Psoas muscle (tissue), 8 donors: Measurements from ENCODE around the gene UROC1. TPM values are rescaled to one million over a fixed set of nuclear protein-coding genes. Genes with fewer than 3 reads are reported as not detected.
A peak's percentile ranks its signal among the peaks of the same experiment; 100 is the strongest.

ENCODE experiments used
- ATAC-seq, 4 donors: fragments of 200-7000 bp; cut with Tn5 transposase; one replicate each; pipeline ENCODE4 v1.9.1; 2020; ENCODE audit warnings: moderate library complexity in 3 of 4, mild to moderate bottlenecking in 2 of 4
- DNase-seq, 2 donors: peaks; one replicate each; pipeline ENCODE4 v3.0.0-alpha.2; 2020
- H3K27ac ChIP-seq: fragments of 200-600 bp; one replicate; pipeline ENCODE4 v1.8.0; 2022
- H3K27me3 ChIP-seq, 3 donors: fragments of 200-600 bp in 1 of 3; one replicate each; pipeline versions ENCODE4 v1.6.1 to v1.8.0; 2013 to 2022; ENCODE audit warnings: low read length in 2 of 3, mild to moderate bottlenecking in 2 of 3, moderate library complexity in 1 of 3; ENCODE audit not compliant: insufficient read depth in 3 of 3
- H3K36me3 ChIP-seq, 2 donors: fragments of 200-600 bp in 1 of 2; one replicate each; pipeline versions ENCODE4 v1.6.1 to v1.8.0; 2013 to 2022; ENCODE audit warnings: low read depth in 1 of 2, mild to moderate bottlenecking in 1 of 2, moderate library complexity in 1 of 2; ENCODE audit not compliant: insufficient read depth in 1 of 2
- H3K4me1 ChIP-seq: fragments of 200-600 bp; one replicate; pipeline ENCODE4 v1.8.0; 2022
- H3K4me3 ChIP-seq: fragments of 200-600 bp; one replicate; pipeline ENCODE4 v1.8.0; 2022; ENCODE audit warnings: mild to moderate bottlenecking
- H3K9me3 ChIP-seq: fragments of 200-600 bp; one replicate; pipeline ENCODE4 v1.8.0; 2022
- WGBS, 3 donors: extraction: QIAGEN DNeasy Blood & Tissue Kit; methylation state at CpG; one replicate each; pipeline versions ENCODE4 v1.1.6 to v1.1.7; 2013; 5-methylcytosine and 5-hydroxymethylcytosine counted together
- intact Hi-C, 2 donors: fragments of 100-400 bp; cut with DNase I; formaldehyde crosslinking; loops; one replicate each; pipeline versions ENCODE4 v1.11.0 to v1.14.2; 2022
- polyA plus RNA-seq, 3 donors: library from polyadenylated mRNA; stranded (reverse); fragments of 200-250 nt; gene quantifications; one replicate each; pipeline ENCODE4 v1.2.3, GENCODE V29; 2013
- total RNA-seq, 4 donors: library from RNA; stranded (reverse); fragmentation: NEBNext Ultra II Directional in 2 of 4; extraction: Animal tissue kit (Norgen Biotek cat#: 25700) in 2 of 4; gene quantifications; one replicate each; pipeline versions ENCODE4 v1.2.1 to v1.2.4, GENCODE V29; 2021 to 2023
- TF ChIP-seq, protein P1 (sequence below): fragments of 200-600 bp; IDR thresholded peaks from one replicate; pipeline ENCODE4 v1.8.0; 2022; ENCODE audit warnings: antibody characterized with exemption
- donor health status: healthy with polysubstance abuse.
- donor health status: DM: no; HTN: no; CAD: no; lungs with moderate emphysema.
- donor health status: Bipolar disorder and iron deficiency.
- donor health status: healthy.
- donor health status: DM: yes; HTN: yes; CAD: no.
- donor health status: DM: no; HTN: no; CAD: no.
- donor health status: DM: no; HTN: no; CAD: no.
- donor health status: DM: yes; HTN: yes; CAD: no.

UROC1 gene
- total and polyA plus RNA-seq, 7 donors = 0.03 to 0.13 (median 0.08) TPM; not detected in 4

DNA sequence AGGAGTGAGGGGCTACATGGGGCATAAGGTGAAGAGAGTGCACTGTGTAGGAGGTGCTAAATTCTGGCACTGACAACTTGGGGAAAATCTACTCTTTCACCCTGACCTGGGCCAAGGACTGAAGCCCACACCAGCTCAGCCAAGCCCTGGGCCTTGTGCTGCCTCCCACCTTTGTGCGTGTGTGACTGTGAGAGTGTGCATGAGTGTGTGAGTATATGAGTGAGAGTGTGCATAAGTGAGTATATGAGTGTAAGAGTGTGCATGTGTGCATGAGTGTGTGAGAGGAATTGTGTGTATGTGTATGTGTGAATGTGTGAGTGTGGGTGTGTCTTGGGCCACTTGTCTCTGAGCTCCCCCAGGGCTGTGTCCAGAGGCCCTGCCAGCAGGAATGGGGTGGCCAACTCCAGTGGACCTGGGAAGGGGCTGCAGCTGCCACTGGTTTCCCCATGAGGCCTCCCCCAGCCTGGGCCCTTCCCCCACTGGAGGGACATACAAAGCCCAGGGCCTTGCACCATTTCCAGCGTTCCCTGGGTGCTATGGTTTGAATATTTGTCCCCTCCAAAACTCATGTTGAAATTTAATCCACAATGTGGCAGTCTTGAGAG lies 26.0 kb upstream of the UROC1 start:
- H3K9me3 ChIP-seq = no peaks in the 10 kb centered on the region
- TF ChIP-seq, protein P1, sequence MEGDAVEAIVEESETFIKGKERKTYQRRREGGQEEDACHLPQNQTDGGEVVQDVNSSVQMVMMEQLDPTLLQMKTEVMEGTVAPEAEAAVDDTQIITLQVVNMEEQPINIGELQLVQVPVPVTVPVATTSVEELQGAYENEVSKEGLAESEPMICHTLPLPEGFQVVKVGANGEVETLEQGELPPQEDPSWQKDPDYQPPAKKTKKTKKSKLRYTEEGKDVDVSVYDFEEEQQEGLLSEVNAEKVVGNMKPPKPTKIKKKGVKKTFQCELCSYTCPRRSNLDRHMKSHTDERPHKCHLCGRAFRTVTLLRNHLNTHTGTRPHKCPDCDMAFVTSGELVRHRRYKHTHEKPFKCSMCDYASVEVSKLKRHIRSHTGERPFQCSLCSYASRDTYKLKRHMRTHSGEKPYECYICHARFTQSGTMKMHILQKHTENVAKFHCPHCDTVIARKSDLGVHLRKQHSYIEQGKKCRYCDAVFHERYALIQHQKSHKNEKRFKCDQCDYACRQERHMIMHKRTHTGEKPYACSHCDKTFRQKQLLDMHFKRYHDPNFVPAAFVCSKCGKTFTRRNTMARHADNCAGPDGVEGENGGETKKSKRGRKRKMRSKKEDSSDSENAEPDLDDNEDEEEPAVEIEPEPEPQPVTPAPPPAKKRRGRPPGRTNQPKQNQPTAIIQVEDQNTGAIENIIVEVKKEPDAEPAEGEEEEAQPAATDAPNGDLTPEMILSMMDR = no peak
- H3K27me3 ChIP-seq = peaks cover 0 to 28% (median 4%) of the 10 kb centered on the region in 3 donors
- no peaks in the 10 kb centered on the region for H3K36me3 ChIP-seq
- no peak overlapping the region for H3K4me3 ChIP-seq
- H3K4me1 ChIP-seq = peaks cover 6% of the 10 kb centered on the region
- 85 to 95% (median 86%) methylated on average over 2 of the region's 2 CpGs for WGBS, 3 donors
- intact Hi-C loops = no loop called here
- peak in 1 of 2 donors; percentile 29 for DNase-seq
- ATAC-seq = no peak
- no peak overlapping the region for H3K27ac ChIP-seq

DNA sequence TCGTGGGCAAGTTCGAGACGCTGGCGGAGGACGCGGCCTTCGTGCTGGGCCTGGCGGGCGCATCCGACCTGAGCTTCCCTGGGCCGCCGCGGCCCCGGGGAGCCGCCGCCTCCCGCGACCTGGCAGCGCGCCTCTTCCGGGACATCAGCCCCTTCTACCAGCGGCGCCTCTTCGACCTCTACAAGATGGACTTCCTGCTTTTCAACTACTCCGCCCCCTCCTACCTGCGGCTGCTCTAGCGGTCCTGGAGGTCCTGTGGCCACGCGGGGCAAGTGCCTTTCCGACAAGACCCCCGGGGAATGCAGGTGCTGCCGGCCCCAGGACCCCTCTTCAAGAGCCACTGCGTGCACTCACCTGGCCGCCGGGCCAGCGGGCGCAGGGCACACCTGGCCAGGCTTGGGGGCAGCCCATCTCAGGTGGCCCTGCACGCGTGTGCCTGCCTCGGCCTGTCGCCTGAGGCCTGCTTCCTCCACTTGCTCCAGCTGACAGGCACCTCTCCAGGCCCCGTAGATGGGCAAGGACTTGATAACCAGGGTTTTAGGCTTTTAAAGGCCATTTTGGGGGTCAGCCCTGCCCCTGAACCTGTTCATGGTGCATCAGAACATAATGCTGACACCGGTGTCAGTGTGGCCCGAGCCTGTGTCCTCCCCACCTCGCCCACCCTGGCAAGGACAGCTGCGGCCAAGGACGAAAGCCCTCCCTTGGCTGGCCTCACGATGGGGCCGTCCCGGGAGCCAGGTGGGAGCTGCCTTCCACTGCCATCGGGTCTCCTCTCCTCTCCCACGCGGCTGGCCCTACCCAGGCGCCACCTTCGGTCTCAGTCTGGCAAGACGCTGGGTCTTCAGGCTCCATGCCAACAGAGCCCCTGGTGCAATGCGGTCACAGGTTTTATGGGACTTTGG lies 25.0 kb upstream of the UROC1 start:
- no peak overlapping the region for H3K27ac ChIP-seq
- H3K9me3 ChIP-seq = no peaks in the 10 kb centered on the region
- H3K36me3 ChIP-seq = no peaks in the 10 kb centered on the region
- DNase-seq (peak in 1 of 2 donors; percentile 30), ATAC-seq (no peak)
- H3K4me1 ChIP-seq = peaks cover 11% of the 10 kb centered on the region
- intact Hi-C loops = no loop called here
- TF ChIP-seq, protein P1 = no peak
- peak overlapping the region; percentile 31 for H3K4me3 ChIP-seq
- 58 to 73% (median 63%) methylated on average over 49 to 57 of the region's 57 CpGs for WGBS, 3 donors
- peaks cover 0 to 28% (median 4%) of the 10 kb centered on the region in 3 donors for H3K27me3 ChIP-seq

DNA sequence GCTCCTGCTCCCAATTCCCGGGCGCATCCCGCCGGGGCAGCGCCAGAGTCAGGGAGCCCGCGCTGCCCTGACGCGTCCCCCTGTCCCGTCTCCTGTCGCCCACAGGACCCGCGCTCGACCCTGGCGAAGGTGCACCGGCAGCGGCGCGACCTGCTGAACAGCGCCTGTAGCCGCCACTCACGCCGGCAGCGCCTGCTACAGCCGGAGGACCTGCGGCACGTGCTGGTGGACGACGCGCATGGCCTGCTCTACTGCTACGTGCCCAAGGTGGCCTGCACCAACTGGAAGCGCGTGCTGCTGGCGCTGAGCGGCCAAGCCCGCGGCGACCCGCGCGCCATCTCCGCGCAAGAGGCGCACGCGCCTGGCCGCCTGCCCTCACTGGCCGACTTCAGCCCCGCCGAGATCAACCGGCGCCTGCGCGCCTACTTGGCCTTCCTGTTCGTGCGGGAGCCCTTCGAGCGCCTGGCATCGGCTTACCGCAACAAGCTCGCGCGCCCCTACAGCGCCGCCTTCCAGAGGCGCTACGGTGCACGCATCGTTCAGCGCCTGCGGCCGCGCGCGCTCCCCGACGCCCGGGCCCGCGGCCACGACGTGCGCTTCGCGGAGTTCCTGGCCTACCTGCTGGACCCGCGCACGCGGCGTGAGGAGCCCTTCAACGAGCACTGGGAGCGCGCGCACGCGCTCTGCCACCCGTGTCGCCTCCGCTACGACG lies 24.2 kb upstream of the UROC1 start:
- TF ChIP-seq, protein P1 = no peak
- intact Hi-C loops = no loop called here
- H3K4me1 ChIP-seq = peaks cover 11% of the 10 kb centered on the region
- DNase-seq (peak in 1 of 2 donors; percentile 55), ATAC-seq (peak in 3 of 4 donors; percentile 19 to 34 (median 32))
- peaks cover 0 to 28% (median 4%) of the 10 kb centered on the region in 3 donors for H3K27me3 ChIP-seq
- H3K9me3 ChIP-seq = no peaks in the 10 kb centered on the region
- peak overlapping the region; percentile 31 for H3K4me3 ChIP-seq
- no peaks in the 10 kb centered on the region for H3K36me3 ChIP-seq
- H3K27ac ChIP-seq = no peak overlapping the region
- WGBS, 3 donors = 24 to 45% (median 34%) methylated on average over 87 to 101 of the region's 101 CpGs

DNA sequence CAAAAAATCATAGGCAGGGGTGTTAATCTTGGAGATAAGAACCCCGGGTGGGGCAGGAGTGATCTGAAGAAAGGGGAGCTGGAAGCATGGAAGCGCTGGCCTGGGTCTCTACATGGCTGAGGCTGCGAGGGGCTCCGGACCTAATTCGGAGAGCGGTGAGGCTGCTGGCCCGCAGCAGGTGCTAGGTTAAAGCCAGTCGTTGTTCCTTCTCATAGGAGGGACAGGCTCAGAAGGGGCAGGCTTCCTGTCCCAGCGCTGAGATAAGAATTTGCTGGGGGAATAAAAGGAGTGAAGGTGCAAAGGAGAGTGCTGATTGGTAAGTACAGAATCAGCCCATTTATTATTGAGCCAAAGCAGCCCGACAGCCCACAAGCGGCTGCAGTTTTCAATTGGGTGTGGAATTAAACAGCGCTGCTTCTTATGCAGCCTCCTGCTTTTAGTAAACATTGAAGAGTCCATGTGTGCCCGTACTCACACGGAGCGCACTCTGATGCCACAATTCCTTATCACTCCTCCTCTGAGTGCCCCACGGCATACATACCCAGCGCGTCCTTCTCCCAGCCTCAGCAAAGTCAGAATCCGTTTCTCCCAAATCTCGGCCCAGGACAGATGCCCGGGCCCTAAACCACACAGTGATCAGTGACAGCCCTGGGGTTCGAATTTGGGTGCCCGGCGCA lies 23.5 kb upstream of the UROC1 start:
- peaks cover 11% of the 10 kb centered on the region for H3K4me1 ChIP-seq
- H3K36me3 ChIP-seq = no peaks in the 10 kb centered on the region
- DNase-seq (peak in 1 of 2 donors; percentile 33), ATAC-seq (peak in 1 of 4 donors; percentile 24)
- no peak overlapping the region for H3K4me3 ChIP-seq
- peaks cover 0 to 28% (median 6%) of the 10 kb centered on the region in 3 donors for H3K27me3 ChIP-seq
- intact Hi-C loops = no loop called here
- H3K9me3 ChIP-seq = no peaks in the 10 kb centered on the region
- H3K27ac ChIP-seq = no peak overlapping the region
- TF ChIP-seq, protein P1 = no peak
- 67 to 72% (median 70%) methylated on average over 24 of the region's 24 CpGs for WGBS, 3 donors
